NCI-H774 (cell line): Measurements from ENCODE around the gene UBE4B.

Experiments used
- DNase-seq: peaks from one replicate; lab custom pipeline; 2025; lab: John Stamatoyannopoulos, UW

The UBE4B gene

DNA sequence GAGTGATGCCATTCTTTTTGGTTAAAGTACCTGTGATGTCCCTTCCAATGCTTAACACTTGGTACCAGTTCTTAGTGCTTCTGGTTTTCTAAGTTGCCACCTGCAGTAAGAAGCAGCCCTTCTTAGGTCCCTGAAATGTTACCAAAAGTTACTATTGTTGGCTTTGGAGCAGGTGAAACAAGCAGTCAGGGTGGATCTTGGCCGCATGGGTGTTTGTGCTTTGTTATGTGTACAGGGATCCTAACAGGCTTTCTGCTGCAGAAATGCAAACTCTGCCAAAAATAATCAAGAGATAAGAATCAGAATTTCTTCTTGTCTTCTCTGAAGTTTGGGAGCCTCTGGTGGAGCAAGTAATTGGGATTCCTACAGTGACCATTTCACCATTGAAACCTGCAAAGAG lies 84.4 kb downstream of the UBE4B start:
- DNase-seq, result no peak

DNA sequence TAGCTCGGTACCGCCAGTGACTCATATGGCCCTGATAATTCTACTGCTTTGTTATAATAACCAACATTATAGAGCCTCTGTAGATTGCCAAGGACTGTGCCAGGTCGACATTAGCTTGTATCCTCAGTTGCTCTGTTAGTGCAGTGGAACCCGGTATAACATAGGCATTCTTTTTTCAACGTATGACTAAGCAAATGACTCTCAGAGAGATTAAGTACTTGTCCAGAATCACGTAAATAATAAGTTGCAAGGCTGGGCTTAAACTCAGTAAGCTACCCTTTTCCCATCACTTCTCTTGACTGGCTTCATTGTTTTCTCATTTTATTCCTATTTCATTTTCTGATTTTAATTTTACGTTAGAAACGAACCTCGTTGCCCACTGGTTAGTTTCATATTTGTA lies 85.1 kb downstream of the UBE4B start:
- no peak for DNase-seq

GRCh38 chr1:10121688-10122087 lies 88.9 kb downstream of the UBE4B start:
- DNase-seq, result no peak

DNA sequence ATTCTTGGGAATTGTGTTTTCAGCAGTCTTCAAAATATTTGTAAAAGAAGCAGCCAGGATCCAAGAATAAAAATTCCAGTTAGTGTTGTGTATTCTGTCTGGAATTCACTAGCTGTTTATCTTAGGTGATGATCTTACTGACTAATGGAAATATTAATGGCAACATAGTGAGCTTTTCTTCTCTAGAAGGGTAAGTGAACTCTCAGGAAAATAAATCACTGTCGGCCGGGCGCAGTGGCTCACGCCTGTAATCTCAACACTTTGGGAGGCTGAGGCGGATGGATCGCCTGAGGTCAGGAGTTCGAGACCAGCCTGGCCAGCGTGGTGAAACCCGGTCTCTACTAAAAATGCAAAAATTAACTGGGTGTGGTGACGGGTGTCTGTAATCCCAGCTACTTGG lies 90.2 kb downstream of the UBE4B start:
- DNase-seq, result no peak

DNA sequence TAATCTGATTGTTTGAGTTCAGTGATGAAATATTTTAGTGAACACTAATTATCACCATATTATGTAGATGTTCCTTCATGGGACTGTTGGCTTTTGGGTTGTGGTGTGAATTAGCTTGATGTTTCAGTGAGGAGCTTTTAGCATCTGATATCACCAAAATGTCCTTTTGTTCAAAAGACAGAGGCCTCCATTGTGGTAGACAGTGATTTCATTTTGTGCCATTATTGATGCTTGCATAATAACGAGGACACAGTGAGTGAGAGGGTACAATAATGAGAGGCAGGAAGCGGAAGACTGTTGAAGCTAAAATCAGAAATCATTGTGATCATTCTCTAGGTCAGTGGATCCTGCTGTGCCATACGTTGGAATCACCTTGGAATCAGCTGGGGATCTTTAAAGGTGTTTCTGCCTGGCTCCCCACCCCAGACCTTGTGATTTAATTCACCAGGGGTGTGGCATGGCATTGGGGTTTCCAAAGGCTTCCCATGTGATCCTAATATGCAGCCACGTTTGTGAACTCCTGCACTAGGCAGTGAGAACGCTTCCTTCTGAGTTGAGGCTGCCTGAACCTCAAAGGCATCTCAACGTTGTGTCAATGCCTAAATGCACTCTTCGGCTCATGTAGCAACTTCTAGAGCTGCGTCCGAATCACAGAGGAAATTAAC lies 95.5 kb downstream of the UBE4B start:
- no peak for DNase-seq

- no peak for DNase-seq
Measured at GRCh38 chr1:10132316-10132715, 99.6 kb downstream of the UBE4B start.

- DNase-seq, result no peak
Measured at GRCh38 chr1:10132852-10133251, 100.1 kb downstream of the UBE4B start.

DNA sequence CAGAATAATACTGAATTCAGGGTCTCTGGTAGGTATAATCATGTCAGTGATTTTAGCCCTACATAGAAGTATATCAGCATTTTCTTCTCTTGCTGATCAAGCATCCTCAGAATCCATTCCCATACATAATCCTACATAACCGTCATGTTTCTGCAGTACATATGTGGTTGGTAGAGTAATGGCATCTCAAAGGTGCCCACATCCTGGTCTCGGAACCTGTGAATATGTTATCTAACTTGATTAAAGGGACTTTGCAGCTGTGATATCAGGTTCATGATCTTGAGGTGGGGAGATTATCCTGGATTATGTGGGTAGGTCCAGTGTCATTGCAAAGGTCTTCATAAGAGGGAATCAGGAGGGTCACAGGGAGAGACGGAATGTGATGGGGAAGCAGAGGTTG lies 108.2 kb downstream of the UBE4B start:
- no peak for DNase-seq

GRCh38 chr1:10143961-10144485 lies 111.3 kb downstream of the UBE4B start:
- no peak for DNase-seq

- no peak for DNase-seq
Measured at GRCh38 chr1:10146391-10146790, 113.6 kb downstream of the UBE4B start.

DNA sequence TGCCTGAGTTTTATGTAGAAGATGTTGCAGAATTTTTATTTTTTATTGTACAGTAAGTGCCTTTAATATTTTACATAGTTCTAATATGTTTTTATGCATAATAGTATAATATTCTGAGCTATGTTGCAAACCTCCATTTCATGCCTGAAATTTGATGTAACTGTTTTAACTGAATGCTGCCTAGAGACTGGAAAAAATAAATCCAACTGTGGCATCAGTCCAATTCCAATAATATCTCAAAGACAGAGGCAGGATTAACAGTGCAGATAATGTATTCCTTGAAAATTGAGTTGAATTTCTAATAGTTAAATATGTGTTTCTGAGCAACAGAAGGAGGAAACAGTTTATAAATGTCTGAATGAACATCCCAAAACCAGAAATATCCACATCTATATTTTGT lies 116.5 kb downstream of the UBE4B start:
- DNase-seq, result no peak

- DNase-seq, result no peak
Measured at GRCh38 chr1:10152709-10153284, 120.0 kb downstream of the UBE4B start.

- no peak for DNase-seq
Measured at GRCh38 chr1:10155087-10155712, 122.4 kb downstream of the UBE4B start.

- DNase-seq, result no peak
Measured at GRCh38 chr1:10160173-10160572, 127.4 kb downstream of the UBE4B start.

GRCh38 chr1:10160907-10161490 lies 128.2 kb downstream of the UBE4B start:
- no peak for DNase-seq

GRCh38 chr1:10161541-10162290 lies 129.0 kb downstream of the UBE4B start:
- no peak for DNase-seq

DNA sequence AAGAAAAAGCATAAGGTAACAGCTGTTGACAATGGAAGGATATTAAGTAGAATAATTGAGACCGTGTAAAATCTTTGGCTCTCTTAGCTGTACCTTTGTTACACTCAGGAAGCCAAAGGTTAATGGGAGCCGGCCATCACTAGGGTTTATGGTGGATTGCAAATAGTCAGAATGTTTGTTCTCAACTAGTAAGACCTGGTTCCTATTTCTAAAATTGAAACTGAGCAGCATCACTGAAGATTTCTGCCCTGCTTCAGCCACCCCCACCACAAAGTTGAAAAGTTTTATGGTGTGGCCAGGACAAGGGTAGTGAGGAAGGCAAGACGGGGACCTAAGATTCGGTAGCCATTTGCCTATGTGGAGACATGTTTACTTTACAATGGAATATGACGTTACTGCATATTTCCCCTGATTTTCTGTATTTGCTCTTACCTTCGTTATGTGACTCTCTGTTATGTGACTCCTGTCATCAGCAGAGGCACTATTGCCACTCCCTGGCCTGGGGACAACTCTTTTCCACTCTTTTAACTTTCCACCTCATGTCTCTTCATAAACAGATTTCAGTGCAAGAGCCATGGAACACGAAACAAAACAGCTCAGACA lies 136.3 kb downstream of the UBE4B start:
- DNase-seq, result no peak

DNA sequence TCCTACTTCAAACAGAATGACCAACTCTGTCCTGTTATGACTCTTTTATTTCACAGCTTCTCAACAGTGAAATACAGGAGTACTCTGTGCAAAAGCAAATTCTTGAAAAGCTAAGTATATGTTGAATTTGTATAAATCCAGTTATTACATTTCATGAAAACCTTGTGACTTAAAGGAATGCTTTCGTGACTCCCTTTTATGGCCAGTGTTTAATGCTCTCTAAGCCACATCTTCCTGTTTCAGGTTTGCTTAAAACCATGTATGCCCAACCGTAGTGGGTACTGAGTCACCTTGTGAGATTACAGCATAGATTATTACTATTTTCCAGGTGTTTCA lies 137.4 kb downstream of the UBE4B start:
- no peak for DNase-seq

GRCh38 chr1:10171105-10171767 lies 138.5 kb downstream of the UBE4B start:
- DNase-seq, result no peak

DNA sequence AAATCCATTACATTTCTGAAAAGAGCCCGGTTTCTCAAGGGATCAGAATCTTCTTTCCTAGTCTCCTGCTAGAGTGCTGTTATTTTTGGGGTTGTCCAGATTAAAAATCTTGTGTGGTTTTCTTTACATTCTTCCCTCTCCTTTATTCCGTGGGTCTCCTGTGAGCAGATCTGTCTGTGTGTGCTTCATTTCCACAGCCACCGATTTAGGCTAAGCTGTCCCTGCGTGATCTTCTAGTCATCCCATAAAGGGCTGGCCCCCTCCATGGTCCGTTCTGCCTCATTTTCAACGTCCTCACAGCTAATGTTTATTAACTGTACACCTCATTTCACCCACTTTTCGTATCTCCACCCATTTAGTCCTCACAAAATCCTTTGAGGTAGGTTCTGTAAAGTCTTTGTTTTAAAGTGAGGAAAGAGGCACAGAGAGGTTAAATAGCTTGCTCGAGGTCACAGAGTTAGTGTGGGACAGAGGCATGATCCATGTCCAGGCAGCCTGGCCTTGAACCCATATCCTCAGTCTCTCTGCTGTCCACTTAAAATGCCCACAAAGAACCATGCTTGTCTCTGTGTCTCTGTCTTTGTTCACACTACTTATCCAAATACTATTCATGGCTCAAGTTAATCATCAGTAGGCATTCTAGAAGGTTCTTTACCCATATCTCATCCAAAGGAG lies 139.4 kb downstream of the UBE4B start:
- DNase-seq, result no peak

DNA sequence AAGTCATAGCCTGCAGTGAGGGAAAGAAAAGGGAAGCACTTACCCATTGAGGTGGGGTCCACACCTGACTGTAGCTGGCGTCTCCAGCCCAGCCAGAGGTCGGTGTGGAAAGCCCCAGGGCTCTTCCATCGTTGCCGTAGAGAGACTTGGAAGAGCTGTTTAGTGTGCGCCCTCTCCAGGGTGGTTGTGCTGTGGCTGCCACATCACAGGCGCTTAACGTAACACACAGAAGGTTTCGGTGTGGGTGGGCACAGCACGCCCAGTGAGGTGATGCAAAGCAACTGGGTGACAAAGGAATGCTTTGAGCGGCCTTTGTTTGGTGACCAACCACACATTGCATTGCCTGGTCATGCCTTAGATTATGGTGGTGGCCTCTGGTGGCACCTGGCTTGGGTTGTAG lies 140.8 kb downstream of the UBE4B start:
- DNase-seq, result no peak
